Natural killer cell (primary cell): Measurements from ENCODE around the gene CAMK2N2. TPM values are rescaled to one million over a fixed set of nuclear protein-coding genes. Genes with fewer than 3 reads are reported as not detected.
A peak's percentile ranks its signal among the peaks of the same experiment; 100 is the strongest.

ENCODE experiments used
- ATAC-seq, 3 donors: fragments of 150-1000 bp in 2 of 3; fragments of 200-7000 bp in 1 of 3; cut with Tn5 transposase; 1 replicate in 1 of 3; 2 replicates in 2 of 3; pipeline ENCODE4 v1.10.0; 2021; ENCODE audit warnings: mild to moderate bottlenecking in 2 of 3, moderate library complexity in 2 of 3
- DNase-seq, 2 donors: peaks; one replicate each; pipeline versions ENCODE4 v3.0.0 to v3.0.0-alpha.2; 2013 to 2021; ENCODE audit warnings: mixed read lengths in 1 of 2
- H3K27ac ChIP-seq: one replicate; pipeline ENCODE4 v1.5.1; 2013; ENCODE audit warnings: mild to moderate bottlenecking, low read length
- H3K27me3 ChIP-seq: one replicate; pipeline ENCODE4 v1.6.1; 2013; ENCODE audit warnings: low read length; ENCODE audit not compliant: control insufficient read depth, insufficient read depth
- H3K36me3 ChIP-seq: one replicate; pipeline ENCODE4 v1.6.1; 2013; ENCODE audit warnings: low read length; ENCODE audit not compliant: control insufficient read depth, insufficient read depth
- H3K4me1 ChIP-seq: one replicate; pipeline ENCODE4 v1.6.1; 2013; ENCODE audit warnings: low read length; ENCODE audit not compliant: control insufficient read depth, insufficient read depth
- H3K4me3 ChIP-seq: one replicate; pipeline ENCODE4 v1.5.1; 2013; ENCODE audit warnings: low read length
- H3K9me3 ChIP-seq: one replicate; pipeline ENCODE4 v1.6.1; 2013; ENCODE audit warnings: low read length; ENCODE audit not compliant: control insufficient read depth, insufficient read depth
- H3K27ac Mint-ChIP-seq, 2 donors: one replicate each; pipeline ENCODE4 v1.8.0; 2022; ENCODE audit warnings: mild to moderate bottlenecking in 2 of 2, mixed read lengths in 2 of 2, moderate library complexity in 1 of 2
- H3K27me3 Mint-ChIP-seq, 2 donors: one replicate each; pipeline ENCODE4 v1.8.0; 2022; ENCODE audit warnings: low read depth in 2 of 2, mixed read lengths in 2 of 2
- H3K36me3 Mint-ChIP-seq: one replicate; pipeline ENCODE4 v1.8.0; 2022; ENCODE audit warnings: mixed read lengths
- H3K4me1 Mint-ChIP-seq, 2 donors: one replicate each; pipeline ENCODE4 v1.8.0; 2022; ENCODE audit warnings: mixed read lengths in 2 of 2
- H3K4me3 Mint-ChIP-seq: one replicate; pipeline ENCODE4 v1.8.0; 2022; ENCODE audit warnings: mild to moderate bottlenecking, moderate library complexity, mixed read lengths
- H3K9me3 Mint-ChIP-seq, 2 donors: one replicate each; pipeline ENCODE4 v1.8.0; 2022; ENCODE audit warnings: mixed read lengths in 2 of 2
- CTCF ChIP-seq: fragments of 200-600 bp; IDR thresholded peaks from one replicate; pipeline ENCODE4 v1.8.0; 2022; ENCODE audit warnings: antibody characterized with exemption
- WGBS: methylation state at CpG from one replicate; pipeline ENCODE4 v1.1.7; 2013; ENCODE audit warnings: missing lambda C conversion rate; ENCODE audit not compliant: insufficient coverage; 5-methylcytosine and 5-hydroxymethylcytosine counted together
- intact Hi-C: fragments of 100-400 bp; cut with micrococcal nuclease; formaldehyde crosslinking; loops from one replicate; pipeline ENCODE4 v1.14.2; 2022
- total RNA-seq, 4 donors: library from RNA; stranded (reverse); fragments of 120-200 nt in 1 of 4; gene quantifications; one replicate each; pipeline versions ENCODE4 v1.2.3 to v1.2.4, GENCODE V29; 2013 to 2022

CAMK2N2 gene
- total RNA-seq, 3 donors from 2014 or later (not counting 1 experiment from before 2014, with no cell fraction given) = 0.71 to 0.82 TPM; not detected in 1

GRCh38 chr3:184306341-184306972 is 45.1 kb upstream of the CAMK2N2 start:
- Histone ChIP-seq H3K9me3 (no peaks in the 10 kb centered on the region), H3K27me3 (no peaks in the 10 kb centered on the region), H3K4me1 (no peaks in the 10 kb centered on the region), H3K4me3 (no peak overlapping the region), H3K36me3 (peaks cover 68% of the 10 kb centered on the region), H3K27ac (no peak overlapping the region)
- no peak overlapping the region for H3K27ac Mint-ChIP-seq
- H3K27me3 Mint-ChIP-seq = no peaks in the 10 kb centered on the region
- intact Hi-C loops = no loop called here
- H3K36me3 Mint-ChIP-seq = peaks cover 31% of the 10 kb centered on the region
- H3K4me1 Mint-ChIP-seq = no peaks in the 10 kb centered on the region
- DNase-seq = no peak
- ATAC-seq = no peak
- H3K9me3 Mint-ChIP-seq = no peaks in the 10 kb centered on the region
- WGBS = 98% methylated on average over 4 of the region's 4 CpGs
- H3K4me3 Mint-ChIP-seq = no peak overlapping the region
- no peak for TF ChIP-seq CTCF

- Mint-ChIP-seq H3K27me3 (no peaks in the 10 kb centered on the region), H3K9me3 (no peaks in the 10 kb centered on the region), H3K36me3 (peaks cover 31% of the 10 kb centered on the region), H3K4me3 (no peak overlapping the region), H3K27ac (no peak overlapping the region), H3K4me1 (peaks cover 0 to 3% of the 10 kb centered on the region in 2 donors)
- ATAC-seq (peak in 1 of 3 donors; percentile 53), DNase-seq (no peak)
- WGBS = 100% methylated on average over 1 of the region's 1 CpG
- no peaks in the 10 kb centered on the region for H3K4me1 ChIP-seq
- peaks cover 73% of the 10 kb centered on the region for H3K36me3 ChIP-seq
- H3K27ac ChIP-seq = no peak overlapping the region
- H3K9me3 ChIP-seq = no peaks in the 10 kb centered on the region
- H3K4me3 ChIP-seq = no peak overlapping the region
- H3K27me3 ChIP-seq = no peaks in the 10 kb centered on the region
- intact Hi-C loops = no loop called here
- TF ChIP-seq CTCF = peak; percentile 40
Observed at GRCh38 chr3:184305577-184305976, 44.2 kb upstream of the CAMK2N2 start.

GRCh38 chr3:184300378-184300720 is 39.0 kb upstream of the CAMK2N2 start:
- 93% methylated on average over 3 of the region's 3 CpGs for WGBS
- intact Hi-C loops = no loop called here
- ATAC-seq (no peak), DNase-seq (no peak)
- no peaks in the 10 kb centered on the region for H3K36me3 Mint-ChIP-seq
- H3K4me1 ChIP-seq = peaks cover 18% of the 10 kb centered on the region
- H3K4me3 Mint-ChIP-seq = peak overlapping the region; percentile 88
- H3K4me3 ChIP-seq = no peak overlapping the region
- H3K27ac ChIP-seq = no peak overlapping the region
- H3K27me3 ChIP-seq = no peaks in the 10 kb centered on the region
- no peaks in the 10 kb centered on the region for H3K9me3 Mint-ChIP-seq
- H3K36me3 ChIP-seq = peaks cover 43% of the 10 kb centered on the region
- no peaks in the 10 kb centered on the region for H3K27me3 Mint-ChIP-seq
- no peaks in the 10 kb centered on the region for H3K9me3 ChIP-seq
- peaks cover 9 to 22% of the 10 kb centered on the region in 2 donors for H3K4me1 Mint-ChIP-seq
- peak overlapping the region; percentile 85 to 90 for H3K27ac Mint-ChIP-seq
- no peak for TF ChIP-seq CTCF
